HG02798 (cell line): ENCODE measurements around the gene MICU1.

Experiments used
- ATAC-seq: cut with Tn5 transposase; IDR thresholded peaks from one replicate; pipeline ENCODE4 v1.9.1; 2021; ENCODE audit warnings: mild to moderate bottlenecking; ENCODE audit not compliant: unreplicated experiment, poor library complexity

Gene MICU1

DNA sequence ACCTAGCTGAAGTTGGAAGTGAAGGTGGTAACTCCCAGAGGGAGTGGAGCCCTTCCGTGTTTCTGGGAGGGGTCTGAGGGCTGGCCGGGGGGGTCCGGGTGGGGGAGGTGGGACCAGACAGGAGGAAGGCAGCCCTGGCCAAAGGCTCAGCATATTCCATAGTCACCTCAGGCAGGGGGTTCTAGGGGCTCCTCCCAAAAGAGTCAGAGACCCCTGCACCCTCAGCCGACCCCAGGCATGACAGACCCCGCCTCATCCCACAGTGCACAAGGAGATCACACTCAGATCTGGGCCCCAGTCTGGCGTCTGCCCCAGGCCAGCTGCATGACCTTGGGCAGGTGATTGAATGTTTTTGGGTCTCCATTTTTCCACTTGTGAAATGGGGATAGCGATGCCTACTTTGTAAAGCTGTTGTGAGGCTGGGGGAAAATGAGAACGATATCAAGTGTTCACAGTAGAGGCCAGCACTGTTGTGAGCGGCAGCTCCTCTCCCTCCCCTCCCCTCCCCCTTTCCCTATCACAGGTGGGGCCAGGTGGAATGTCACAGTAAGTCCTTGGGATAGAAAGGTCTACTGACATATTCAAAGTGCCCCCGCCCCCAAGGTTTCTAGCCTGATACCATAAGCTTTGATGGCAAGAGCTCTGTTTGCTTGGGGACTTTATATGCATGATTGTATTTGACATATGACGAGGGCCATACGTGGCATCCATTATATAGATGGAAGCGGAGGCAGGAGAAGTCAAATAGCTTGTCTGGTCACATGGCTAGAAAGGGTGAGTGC is 304.4 kb downstream of the MICU1 start:
- ATAC-seq: no peak

DNA sequence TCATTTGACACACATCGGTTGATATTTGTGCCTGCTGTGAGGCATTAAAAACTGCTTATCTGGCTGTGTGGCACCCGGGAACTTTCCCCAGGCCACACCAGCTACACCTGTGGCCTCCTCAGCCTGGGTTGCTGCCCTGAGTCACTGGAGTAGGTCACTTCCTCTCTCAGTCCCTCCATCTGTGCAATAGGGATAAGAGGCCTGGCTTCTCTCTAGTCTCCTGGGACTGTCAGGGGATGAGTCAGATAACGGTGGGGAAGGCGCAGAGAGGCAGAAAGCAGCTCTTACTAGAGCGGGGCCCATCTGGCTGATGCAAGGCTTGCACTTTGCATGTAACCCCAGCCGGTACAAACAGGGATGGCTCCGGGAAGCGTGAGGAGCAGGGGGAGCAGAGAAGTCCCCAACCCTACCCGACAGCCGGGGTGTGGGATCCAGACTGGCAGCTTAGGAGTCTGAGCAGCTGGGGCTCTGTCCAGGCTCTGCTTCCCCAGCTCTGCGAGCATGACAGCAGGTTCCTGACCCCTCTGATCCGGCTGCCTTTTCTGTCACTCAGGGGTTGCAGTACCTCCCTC is 305.1 kb downstream of the MICU1 start:
- ATAC-seq: peak; percentile 69

DNA sequence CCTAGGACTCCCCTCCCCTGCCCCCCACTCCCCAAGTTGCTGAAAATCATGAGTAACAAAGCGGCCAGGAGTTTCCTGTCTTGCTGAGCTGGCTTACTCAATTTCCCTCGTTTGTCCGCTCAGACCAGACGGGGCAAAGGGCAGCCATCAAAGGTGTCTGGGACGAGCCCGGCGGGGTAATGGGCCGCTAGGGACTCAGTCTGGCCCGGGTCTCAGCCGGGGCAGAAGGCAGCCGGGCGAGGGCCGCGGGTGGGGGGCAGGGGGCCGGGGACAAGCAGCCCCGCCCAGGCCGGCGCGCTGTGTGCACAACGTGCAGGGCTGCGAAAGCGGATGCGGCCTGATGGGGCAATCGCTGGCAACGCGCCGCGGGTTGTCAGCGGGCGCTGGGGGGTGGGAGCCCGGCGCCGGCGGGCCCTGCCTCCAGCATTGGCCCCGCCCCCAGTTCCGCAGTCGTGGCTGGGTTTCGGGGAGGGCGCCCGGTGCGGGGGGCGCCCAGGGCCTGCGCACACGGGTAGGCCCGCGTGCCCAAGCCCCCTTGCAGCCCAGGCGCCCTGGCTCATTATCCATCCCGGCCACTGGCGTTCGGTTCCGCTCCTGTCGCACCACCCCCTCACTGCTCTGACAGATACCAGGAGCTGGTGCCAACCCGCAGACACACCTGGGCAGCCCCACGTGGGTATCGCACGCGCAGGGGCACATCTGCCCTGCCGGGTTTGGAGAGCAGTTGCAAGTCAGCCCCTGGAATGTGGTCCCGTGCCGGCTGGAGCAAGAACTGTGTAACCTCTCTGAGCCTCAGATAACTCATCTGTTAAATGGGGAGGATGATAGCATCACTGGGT is 306.2 kb downstream of the MICU1 start:
- peak; percentile 77 for ATAC-seq

DNA sequence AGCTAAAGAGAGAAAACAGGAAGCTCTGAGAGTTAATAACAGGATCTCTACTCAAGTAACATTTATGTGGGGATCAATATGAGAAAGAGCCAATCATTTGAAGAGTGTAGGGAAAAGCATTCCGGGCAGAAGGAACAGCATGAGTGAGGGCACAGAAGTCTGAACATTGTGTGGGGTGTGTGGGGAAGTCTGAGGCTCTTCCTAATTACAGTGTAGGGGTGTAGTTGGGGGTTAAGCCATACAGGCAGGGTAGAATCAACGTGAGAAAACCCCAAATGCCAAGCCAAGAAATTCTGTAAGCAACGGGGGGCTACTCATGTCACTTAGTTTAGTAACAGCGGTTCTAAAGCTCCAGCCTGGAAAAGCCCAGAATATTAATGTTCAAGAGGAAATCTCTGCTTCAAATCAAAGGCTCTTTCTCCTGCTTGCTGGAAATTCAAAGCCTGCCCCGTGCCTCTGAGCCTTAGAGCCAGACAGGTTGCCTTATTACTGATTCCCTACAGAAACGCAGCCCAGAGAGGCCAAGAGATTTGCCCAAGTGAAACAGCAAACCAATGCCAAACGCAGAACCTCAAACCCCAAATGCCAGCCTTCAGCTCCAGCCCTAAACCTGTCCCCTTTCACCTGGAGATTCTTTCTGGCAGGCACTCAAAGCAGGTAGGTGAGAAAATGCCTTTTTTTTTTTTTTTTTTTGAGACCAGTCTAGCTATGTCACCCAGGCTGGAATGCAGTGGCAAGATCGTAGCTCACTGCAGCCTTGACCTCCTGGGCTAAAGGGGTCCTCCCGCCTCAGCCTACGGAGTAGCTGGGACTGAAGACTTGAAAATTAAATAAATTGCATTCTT is 307.2 kb downstream of the MICU1 start:
- ATAC-seq: no peak
